ENCODE data around the gene RNF128.

DNA sequence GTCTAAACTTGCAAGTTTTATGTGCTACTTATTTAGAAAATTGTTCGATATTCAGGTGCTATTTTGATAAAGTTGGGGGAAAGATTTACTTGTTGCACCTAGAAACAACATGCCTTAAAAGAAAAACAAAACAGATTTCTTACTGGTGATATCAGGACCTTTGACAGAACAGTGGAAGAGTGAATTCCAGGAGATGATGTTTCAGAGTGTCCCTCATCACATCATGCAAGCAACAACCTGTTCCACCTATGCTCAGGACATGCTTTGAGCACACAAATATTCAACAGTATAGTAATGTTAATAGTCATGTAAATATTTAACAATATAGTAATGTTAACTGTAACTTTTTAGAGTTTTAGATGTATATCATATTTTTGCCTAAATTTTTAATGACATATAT is 23.9 kb upstream of the RNF128 start:
- no peak for TF ChIP-seq POLR2A (IDR thresholded peaks at IDR 0.05; ENCODE audit: low read length)
- no peak for TF ChIP-seq GATA1 (IDR thresholded peaks at IDR 0.05; ENCODE audit: low read depth, low read length)

Measured in erythroblast (primary cell).